Measurements from ENCODE around the gene ENTPD2. TPM values are rescaled to one million over a fixed set of nuclear protein-coding genes. Genes with fewer than 3 reads are reported as not detected.

Gene ENTPD2
- total and polyA plus RNA-seq, 10 of the 15 experiments (the other 5 are each of a cell fraction or from before 2014, with no cell fraction given) = 0.15 to 1.8 (median 0.65) TPM; not detected in 2

GRCh38 chr9:137095664-137096517, 42.0 kb upstream of the ENTPD2 start (continued):
- TF ChIP-seq CUX1 (IDR thresholded peaks at IDR 0.05; ENCODE audit: insufficient replicate concordance, low read depth, low read length) = no peak
- 0 out of 2 replicates have a peak, but pooled peaks have one; percentile 11 for TF ChIP-seq REST (IDR thresholded peaks at IDR 0.05; ENCODE audit: low read depth, low read length)
- TF ChIP-seq GABPA (IDR thresholded peaks at IDR 0.05; ENCODE audit: low read depth) = no peak
- TF ChIP-seq YBX1 (IDR thresholded peaks at IDR 0.05) = no peak
- no peak for TF ChIP-seq ZNF687 (IDR thresholded peaks at IDR 0.05)
- no peak for TF ChIP-seq NR2C2 (IDR thresholded peaks at IDR 0.05; ENCODE audit: borderline replicate concordance, control insufficient read depth, insufficient read length, low read depth)
- TF ChIP-seq E4F1 (IDR thresholded peaks at IDR 0.05; ENCODE audit: borderline replicate concordance, partially characterized antibody) = no peak
- TF ChIP-seq CBFB (IDR thresholded peaks at IDR 0.05; ENCODE audit: low read depth) = peak; percentile 65; the same call in 1 of the 2 replicates
- no peak for TF ChIP-seq SREBF2 (IDR thresholded peaks at IDR 0.05; ENCODE audit: low read length)
- TF ChIP-seq RUNX3 (IDR thresholded peaks at IDR 0.05; ENCODE audit: low read length) = peak; percentile 88
- no peak for TF ChIP-seq ZNF24 (IDR thresholded peaks at IDR 0.05)
- TF ChIP-seq LARP7 (IDR thresholded peaks at IDR 0.05) = 0 out of 2 replicates have a peak, but pooled peaks have one; percentile 28
